Heart left ventricle (tissue), 13 donors: ENCODE results near the gene CSMD2.

ENCODE experiments used
- POLR2A ChIP-seq, 2 donors: fragments of 450-650 bp; IDR thresholded peaks; one replicate each; pipeline ENCODE4 v1.6.1; 2017; ENCODE audit warnings: antibody characterized with exemption in 2 of 2, mild to moderate bottlenecking in 2 of 2, moderate library complexity in 2 of 2
- TF ChIP-seq, protein P1 (sequence below), 12 donors: fragments of 200-600 bp; sonication (generic) in 4 of 12; IDR thresholded peaks; one replicate each; pipeline versions ENCODE4 v1.5.0 to v1.8.0; 2018 to 2022; ENCODE audit warnings: antibody characterized with exemption in 12 of 12, mild to moderate bottlenecking in 5 of 12
- donor health status: ischemic (EF 13 %, LVEDD 7.1; RV severe dilation, severe dysfunction).
- donor health status: DM: no; HTN: yes; CAD: no.
- donor health status: DM: no; HTN: no; CAD: no.
- donor health status: ischemic (EF 25% LVEDD 6.9; RV normal size, moderate dysfunction).
- donor health status: ischemic (EF 25% LVEDD 5.7; RV mildly dilated, moderate dysfunction).
- donor health status: ischemic (EF 35%, LVEDD 5.7; RV mildly dilated, moderate dysfunction).
- donor health status: nonischemic (EF 11% LVEDD 7.7; RV severe dilation, severe dysfunction).
- donor health status: DM: yes; HTN: yes; CAD: no.
- donor health status: PGD.
- donor health status: ischemic (EF 29% LVEDD 5.4; RV normal size, mild dysfunction).
- donor health status: nonischemic (EF 23%, LVEDD 6.1; RV moderate dilation, normal function).

DNA sequence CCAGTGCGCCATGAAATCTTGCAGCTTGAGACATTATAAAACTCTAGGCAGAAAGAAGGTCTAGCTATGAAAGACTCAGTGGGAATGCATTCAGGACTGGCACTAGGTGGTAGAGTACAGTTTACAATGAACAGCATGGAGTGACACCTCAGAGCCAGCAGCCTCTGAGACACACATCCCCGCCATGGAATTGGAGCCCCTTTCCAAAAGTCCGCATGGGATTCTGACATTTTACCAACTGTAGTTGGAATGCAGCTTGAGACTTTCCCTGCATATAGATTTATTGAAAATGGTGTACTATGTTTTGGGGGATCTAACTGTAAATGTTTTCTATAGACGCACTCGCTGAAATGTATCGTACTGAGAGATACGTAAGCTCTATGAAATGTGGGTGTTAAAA is 576.3 kb downstream of the CSMD2 start:
- TF ChIP-seq, protein P1, sequence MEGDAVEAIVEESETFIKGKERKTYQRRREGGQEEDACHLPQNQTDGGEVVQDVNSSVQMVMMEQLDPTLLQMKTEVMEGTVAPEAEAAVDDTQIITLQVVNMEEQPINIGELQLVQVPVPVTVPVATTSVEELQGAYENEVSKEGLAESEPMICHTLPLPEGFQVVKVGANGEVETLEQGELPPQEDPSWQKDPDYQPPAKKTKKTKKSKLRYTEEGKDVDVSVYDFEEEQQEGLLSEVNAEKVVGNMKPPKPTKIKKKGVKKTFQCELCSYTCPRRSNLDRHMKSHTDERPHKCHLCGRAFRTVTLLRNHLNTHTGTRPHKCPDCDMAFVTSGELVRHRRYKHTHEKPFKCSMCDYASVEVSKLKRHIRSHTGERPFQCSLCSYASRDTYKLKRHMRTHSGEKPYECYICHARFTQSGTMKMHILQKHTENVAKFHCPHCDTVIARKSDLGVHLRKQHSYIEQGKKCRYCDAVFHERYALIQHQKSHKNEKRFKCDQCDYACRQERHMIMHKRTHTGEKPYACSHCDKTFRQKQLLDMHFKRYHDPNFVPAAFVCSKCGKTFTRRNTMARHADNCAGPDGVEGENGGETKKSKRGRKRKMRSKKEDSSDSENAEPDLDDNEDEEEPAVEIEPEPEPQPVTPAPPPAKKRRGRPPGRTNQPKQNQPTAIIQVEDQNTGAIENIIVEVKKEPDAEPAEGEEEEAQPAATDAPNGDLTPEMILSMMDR (IDR thresholded peaks at IDR 0.05): no peak
- no peak for TF ChIP-seq POLR2A (IDR thresholded peaks at IDR 0.05)
